Stimulated activated CD4-positive, alpha-beta T cell treated with anti-CD3 and anti-CD28 coated beads, TNF-alpha, amount 100 ng/mL, for 24 hours (primary cell): ENCODE data around the gene CSRP1.
"Not testable (repeated sequence)": the region's sequence is repeated elsewhere in the genome, so short reads cannot be mapped to it uniquely, and the experiment has no call there.

Experiments used
- DNase-seq, 3 experiments: peaks; one replicate each; pipeline ENCODE4 v3.0.0-alpha.2; 2020; ENCODE audit warnings: low read depth in 3 of 3

Gene CSRP1

DNA sequence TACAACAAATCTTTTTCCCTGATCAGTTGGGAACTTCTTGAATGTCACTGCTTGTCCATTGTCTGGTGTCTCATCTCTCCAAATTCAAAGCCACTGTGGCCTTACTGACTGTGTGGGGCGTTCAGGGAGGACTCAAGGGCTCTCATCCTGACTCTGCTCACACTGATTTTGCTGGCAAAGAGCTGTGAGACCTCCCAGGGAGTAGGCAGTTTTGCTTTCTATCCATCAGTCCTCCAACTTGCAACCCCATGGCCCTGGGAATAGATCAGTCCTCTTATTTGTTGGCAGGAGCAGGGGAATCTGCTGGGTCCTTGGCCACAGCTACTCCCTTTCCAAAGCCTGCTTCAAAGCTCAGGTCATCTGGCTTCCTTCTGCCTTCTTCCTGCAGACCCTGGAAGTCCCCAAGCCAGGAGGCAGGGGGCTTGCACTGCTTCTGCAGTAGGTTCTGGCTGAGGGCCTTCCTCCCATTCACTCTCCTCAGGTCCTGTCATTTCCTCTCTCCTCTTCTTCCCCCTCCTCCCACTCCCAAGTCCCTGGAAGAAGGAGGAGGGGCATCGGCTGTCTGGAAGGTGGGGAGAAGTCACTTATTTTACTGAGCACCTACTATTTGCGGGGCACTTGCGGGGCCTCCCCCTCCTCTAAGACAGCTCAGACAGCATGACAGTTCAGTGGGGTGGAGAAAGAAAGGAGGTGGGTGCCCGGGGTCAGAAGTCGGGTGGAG is 31.1 kb upstream of the CSRP1 start:
- DNase-seq, result no peak

DNA sequence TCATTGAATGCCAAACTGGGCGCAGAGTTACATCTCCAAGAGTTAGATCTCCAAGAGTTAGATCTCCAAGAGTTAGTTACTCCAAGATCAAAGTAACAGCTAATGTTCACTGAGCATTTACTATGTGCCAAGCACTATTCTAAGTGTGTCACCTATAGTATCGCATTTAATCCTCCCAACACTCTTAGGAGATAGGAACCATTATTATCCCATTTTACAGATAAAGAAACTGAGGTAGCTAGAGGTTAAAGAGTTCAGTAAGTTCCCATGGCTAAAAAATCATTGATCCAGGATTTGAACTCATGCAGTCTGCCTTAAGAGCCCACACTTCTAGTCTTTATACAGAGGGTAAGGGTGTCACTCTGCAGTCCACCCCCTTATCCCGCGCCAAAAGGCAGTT is 30.5 kb upstream of the CSRP1 start:
- no peak for DNase-seq

DNA sequence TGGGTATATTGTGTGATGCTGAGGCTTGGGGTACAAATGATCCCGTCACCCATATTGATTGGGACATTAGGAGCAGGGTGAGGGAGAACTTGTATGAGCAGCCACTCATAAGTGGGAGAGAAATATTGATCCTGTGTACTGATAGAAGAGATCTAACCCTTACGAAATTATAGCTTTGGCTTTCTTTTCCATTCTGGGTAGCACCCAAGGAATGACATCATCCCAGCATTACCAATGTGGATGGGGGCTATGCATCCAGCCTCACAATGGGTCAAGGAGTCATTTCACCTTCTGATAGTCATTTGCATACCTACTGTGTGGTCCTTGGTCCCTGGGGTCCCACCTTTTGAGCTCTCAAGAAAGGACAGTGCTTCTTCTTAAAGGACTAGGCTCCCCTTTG is 30.1 kb upstream of the CSRP1 start:
- no peak for DNase-seq

DNA sequence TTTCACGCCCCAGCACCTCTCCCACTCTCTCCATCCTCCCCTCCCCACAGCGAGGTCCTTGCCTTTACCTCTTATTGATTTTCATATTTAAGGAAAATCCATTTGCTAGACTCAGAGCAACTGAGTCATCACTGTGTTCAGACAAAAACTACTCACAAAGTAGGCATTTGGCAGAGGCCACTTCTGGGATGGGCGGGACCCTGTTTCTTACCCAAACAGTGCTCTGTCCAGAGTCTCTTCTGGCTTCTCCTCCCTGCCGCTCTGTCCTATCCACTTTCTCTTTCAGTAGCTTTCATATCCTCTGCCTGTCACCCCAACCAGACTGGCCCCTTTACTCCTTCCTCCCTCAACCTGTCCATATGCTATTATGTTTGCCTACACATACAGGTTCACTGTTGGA is 29.6 kb upstream of the CSRP1 start:
- DNase-seq, result no peak

DNA sequence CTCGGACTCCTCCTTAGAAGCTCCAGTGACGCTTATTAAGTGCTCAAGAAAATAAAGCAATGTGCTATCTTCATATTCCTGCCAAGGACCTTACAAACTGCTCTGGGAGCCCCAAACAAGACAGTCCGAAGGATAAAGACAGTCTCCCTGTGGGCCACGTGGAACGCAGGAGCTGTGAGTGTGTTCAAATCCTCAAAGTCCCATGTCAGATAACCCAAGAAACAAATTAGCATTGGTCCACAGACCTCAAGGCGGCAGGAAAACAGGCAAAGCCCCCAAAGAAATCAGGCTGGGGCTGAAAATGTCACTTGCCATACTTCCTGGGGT is 29.0 kb upstream of the CSRP1 start:
- DNase-seq, result no peak

DNA sequence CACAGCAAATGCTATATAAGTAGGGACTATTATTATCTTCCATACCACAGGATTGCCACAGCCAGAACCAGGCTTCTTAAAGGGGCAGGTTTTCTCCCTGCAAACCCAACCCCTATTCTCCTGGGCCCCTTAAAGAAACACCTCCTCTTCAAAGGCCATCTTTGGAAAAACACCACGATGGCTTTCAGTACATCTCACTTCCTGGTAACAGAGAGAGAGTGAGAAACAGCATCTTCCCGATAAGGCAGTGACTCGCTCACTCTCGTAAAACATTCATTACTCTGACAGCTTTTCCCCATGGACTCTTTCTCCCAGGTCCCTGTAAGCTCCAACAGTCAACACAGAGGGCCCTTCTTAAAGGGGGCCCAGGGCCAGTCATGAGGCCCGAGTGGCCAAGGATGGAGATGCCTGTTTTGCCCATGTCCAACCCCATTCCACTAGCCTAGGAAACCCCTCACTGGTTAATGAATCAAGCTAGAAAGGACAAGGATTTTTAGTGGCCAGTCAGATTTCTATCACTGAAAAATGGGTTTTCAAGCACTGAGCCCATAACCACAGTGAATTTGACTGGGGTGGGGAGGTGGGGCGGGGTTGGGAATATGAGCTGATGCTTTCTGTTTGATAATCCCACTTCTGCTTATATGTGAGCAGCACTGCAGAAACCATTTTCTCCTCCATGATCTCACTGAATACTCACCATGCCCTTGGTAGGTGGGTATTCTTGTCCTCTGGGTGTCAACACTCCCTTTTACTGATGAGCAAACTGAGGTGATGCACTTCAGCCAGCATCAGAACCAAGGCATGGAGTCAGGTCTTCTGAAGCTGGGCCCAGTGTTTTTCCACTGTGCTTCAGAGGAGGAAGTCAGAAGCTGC is 28.4 kb upstream of the CSRP1 start:
- no peak for DNase-seq

DNA sequence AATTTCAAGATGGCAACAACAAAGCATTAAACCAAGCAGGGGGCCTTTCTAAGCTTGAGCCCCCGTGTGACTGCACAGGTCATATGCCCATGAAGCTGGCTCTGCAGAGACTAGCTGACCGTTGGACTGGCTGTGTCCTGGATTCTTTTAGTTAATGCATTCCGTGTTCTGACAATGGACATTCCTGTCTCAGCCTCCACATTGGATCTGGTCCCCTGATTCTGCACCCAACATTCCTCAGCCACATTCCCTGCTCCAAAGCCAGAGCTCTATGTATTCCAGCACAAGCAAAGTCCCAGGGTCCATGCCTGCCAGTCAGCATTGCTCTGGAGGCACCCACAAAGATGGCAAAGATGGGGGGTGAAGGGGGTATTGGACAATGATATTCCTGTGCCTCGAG is 26.9 kb upstream of the CSRP1 start:
- DNase-seq, result no peak

DNA sequence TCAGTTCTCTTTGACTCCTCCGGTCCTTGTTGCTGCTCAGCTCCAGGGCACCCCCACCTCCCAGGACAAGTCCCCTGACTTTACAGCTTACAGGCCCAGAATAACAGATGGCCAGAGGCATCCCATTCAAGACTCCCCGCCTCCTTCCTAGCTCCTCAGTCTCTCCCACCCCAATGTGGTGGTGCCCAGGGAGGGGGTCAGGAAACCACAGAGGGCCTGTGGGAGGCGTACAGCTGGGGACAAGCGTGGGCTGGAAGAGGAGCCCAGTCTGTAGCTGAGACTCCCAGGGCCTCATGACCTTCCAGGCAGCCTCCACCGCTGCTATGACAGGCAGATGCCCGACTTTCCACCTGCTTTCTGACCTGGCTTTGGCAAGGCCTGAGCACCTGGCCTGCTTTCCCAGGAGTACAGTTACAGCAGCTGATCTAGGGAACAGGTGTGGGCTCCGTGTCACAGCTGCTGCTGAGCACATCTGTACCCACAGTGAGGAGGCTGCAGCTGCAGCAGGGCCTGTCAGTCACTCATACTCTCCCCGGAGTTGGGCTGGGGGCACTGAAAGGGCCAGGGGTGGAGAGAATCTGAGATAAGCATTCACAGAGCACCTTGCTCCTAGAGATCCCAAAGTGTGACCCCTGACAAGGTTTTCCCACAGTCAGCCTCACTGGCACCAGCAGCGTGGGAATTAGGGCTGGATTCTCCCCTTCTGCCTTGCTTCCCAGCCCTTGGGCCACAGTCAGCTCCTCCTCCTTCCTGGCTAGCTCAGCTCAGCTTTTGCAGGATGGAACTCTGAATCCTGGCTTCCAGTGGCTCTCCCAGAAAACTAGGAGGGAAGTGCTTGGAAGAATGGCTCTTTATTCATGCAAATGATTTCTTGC is 24.9 kb upstream of the CSRP1 start:
- DNase-seq, result no peak

DNA sequence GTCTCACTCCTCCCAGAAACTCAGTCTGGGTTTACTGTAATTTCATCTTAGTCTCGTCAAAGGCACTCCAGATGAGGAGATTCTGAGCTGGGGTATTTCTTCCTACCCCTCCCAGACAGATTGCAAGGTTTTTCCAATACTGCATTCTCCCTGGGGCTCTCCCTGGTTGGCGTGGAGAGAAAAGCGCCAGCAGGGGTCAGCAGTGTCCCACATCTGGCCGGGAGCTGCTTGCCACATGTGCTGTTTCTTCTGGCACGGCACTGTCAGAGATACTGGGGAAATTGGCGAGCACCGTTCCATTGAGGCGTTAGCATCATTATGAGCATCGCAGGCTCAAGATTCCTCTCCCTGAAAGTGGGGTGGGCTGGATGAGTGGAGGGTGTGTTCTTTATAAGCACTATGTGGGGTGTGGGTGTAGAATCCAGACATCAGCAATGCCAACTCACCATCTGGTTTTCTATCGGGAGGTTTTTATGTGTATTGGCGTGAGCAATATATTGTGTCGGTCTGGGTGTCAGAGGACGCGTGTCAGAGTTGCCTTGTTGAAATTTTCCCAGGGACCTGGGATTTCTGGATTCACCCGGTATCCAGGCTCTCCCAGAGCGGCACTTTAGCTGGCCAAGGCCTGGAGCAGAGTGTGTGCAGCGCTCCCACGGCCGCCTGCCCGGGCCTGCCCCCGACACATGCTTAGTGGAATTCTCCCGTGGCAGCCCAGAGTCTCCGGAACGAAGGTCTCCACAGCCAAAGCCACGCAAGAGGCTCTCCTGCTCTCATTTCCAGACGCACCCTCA is 24.0 kb upstream of the CSRP1 start:
- DNase-seq, result peak in 1 of 3 experiments; percentile 57

DNA sequence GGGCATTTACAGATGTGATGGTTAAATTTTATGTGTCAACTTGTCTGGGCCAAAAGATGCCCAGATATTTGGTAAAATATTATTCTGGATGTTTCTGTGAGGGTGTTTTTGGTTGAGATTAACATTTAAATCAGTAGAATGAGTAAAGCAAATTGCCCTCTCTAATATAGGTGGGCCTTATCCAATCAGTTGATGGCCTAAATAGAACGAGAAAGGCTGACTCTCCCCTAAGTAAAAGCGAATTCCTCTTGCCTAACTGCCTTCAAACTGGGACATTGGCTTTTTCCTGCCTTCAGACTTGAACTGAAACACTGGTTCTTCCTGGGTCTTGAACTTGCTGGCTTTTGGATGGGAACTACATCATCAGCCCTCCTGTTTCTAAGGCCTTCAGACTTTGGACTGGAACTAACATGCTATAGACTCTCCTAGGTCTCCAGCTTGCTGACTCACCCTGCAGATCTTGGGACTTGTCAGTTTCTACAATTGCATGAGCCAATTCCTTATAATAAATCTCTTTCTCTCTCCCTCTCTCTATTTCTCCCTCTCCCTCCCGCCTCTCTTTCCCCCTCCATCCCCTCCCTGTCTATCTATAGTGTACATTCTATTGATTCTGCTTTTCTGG is 21.8 kb upstream of the CSRP1 start:
- DNase-seq, result no peak

DNA sequence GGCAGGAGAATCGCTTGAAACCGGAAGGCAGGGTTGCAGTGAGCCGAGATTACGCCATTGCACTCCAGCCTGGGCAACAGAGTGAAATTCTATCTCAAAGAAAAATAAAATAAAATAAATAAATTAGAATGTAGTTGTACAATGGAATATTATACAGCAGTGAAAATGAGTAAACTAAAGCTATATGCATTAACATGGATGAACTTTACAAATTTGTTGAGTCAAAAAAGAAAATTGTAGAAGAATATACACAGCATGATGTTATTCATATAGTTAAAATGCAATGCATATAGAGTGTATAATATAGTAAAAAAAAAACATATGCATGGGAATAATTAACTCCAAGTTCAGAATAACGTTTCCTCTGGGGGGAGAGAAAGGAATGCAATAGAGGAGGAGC is 21.0 kb upstream of the CSRP1 start:
- DNase-seq, result no peak

DNA sequence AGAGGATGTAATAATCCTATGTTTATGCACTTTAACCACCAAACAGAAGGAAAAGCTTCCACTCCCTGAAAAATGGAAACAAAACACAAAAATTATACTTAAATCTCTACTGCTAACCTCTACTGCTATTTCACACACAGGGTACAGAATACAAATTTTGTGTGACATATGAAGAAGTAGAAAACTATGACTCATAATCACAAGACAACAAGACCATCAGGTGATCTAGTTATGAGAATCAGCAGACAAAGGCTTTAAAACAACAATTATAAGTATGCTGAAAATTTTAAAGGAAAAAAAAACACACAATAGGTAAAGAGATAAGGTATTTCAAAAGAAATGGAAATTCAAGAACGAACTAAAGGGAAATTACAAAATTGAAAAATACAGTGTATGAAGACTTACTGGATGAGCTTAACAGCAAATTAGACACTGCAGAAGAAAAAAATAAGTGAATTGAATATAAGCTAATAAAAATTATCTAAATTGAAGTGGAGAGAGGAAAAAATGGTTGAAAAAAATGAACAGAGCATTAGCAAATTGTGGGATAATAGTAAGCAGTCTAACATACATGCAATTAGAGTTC is 18.4 kb upstream of the CSRP1 start:
- DNase-seq, result no peak

DNA sequence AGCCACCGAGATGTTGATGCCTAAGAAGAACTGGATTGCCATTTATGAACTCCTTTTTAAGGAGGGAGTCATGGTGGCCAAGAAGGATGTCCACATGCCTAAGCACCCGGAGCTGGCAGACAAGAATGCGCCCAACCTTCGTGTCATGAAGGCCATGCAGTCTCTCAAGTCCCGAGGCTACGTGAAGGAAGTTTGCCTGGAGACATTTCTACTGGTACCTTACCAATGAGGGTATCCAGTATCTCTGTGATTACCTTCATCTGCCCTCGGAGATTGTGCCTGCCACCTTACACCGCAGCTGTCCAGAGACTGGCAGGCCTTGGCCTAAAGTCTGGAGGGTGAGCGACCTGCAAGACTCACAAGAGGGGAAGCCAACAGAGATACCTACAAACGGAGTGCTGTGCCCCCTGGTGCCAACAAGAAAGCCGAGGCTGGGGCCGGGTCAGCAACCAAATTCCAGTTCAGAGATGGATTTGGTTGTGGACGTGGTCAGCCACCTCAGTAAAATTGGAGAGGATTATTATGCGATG is 13.2 kb upstream of the CSRP1 start:
- DNase-seq, result not testable (repeated sequence)

DNA sequence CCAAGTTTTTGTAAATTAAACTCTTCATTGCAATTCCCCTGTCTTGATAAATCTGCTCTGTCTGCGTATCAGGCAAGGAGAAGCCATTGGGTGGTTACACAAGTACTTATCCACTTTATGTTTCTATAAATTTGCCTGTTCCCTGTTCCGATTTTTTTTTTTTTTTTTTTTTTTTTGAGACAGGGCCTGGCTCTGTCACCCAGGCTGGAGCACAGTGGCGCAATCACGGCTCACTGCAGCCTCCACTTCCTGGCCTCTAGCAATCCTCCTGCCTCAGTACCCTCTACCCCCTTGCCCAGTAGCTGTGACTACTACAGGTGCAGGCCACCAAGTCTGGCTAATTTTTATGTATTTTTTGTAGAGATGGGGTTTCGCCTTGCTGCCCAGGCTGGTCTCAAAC is 11.1 kb upstream of the CSRP1 start:
- no peak for DNase-seq

DNA sequence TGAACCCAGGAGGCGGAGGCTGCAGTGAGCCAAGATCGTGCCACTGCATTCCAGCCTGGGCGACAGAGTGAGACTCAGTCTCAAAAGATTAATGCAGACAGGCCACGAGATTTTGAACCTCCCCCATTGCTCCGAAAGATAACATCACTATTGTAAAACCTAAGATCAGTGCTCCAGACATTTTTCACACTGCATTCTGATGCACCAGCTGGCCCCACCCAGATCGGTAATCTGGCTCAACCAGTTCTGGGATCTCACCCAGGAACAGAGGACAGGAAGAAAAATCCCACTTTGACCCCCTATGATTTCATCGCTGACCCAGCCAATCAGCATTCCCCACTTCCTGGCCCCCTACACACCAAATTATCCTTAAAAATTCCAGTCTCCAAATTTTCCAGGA is 10.7 kb upstream of the CSRP1 start:
- no peak for DNase-seq

DNA sequence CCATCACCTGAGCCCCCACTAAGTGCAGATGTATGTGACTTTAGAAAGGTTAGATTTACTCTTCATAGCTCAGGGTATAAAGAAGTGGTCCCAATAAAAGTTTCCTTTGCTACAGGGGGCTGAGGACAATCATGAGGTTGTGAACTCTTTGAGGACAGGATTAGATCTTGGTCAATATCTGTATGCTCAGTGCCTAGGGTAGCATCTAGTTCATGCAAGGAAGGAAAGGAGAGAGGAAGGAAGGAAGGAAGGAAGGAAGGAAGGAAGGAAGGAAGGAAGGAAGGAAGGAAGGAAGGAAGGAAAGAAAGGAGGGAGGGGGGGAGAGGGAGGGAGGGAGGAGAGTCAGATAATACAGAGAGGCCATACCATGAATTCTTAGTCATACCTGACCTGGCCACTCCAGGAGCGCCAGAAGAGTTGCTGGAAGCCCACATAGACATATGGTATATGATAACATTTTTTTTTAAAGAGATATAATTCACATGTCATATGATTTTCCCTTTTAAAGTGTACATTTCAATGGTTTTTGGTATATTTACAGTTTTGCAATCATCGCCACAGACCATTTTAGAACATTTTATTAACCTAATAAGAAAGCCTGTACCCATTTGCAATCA is 9.7 kb upstream of the CSRP1 start:
- DNase-seq, result no peak

DNA sequence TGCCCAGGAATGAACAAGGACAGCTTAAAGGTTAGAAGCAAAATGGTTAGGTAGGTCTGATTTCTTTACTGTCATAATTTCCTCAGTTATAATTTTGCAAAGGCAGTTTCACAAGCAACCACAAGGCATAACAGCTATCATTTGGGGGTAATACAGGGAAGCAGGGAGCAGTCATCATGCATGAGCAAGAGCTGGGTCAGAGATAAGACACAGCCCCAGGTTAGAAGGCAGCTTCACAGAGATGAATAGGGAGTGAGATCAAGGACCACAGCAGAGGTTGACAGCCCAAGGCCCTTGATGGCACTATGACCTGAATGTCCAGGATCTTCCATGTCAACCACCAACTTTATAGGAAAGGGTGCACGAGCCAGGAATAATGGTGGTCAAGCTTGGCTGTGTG is 9.0 kb upstream of the CSRP1 start:
- no peak for DNase-seq

DNA sequence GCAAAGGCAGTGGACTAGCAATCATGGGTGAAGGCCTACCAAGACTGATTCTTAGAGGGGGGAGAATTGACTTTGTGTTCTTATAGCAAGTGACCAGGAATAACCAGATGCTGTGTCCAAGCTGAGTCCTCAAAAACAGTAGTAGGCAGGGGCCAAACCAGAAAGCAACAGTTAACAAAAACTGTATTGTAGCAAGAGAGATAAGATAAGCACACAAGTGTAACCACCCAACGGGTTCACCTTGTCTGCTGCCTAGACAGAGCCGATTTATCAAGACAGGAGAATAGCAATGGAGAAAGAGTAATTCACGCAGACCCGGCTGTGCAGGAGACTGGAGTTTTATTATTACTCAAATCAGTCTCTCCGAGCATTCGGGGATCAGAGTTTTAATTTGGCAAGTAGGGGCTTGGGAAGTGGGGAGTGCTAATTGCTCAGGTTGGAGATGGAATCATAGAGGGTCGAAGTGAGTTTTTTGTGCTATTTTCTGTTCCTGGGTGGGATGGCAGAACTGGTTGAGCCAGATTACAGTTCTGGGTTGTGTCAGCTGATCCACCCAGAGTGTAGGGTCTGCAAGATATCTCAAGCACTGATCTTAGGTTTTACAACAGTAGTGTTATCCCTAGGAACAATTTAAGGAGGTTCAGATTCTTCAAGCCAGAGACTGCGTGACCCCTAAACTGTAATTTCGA is 8.3 kb upstream of the CSRP1 start:
- no peak for DNase-seq

DNA sequence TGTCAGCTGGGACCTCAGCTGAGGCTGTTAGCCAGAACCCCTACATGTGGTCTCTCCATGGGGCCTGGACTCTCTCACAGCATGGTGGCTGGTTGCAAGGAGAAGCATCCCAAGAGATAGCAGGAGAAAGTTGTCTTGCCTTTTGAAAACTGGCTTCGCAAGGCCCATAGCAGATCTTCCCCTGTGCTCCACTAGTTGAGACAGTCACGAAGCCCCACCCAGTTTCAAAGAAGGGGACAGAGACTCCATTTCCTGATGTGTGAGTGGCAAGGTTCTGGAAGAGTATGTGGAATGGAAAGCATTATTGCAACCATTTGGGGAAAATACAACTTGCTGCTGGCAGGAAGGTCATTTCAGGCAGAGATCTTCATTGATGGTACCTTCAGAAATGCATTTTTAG is 7.5 kb upstream of the CSRP1 start:
- DNase-seq, result no peak
